ENCODE results near the gene ARHGEF7.
"Not testable (repeated sequence)": the region's sequence is repeated elsewhere in the genome, so short reads cannot be mapped to it uniquely, and the experiment has no call there.

Gene ARHGEF7

GRCh38 chr13:111174377-111175114 is 59.4 kb downstream of the ARHGEF7 start:
- DNase-seq, result no peak

GRCh38 chr13:111175372-111175771 is 60.3 kb downstream of the ARHGEF7 start:
- no peak for DNase-seq

GRCh38 chr13:111175935-111176334 is 60.8 kb downstream of the ARHGEF7 start:
- no peak for DNase-seq

- no peak for DNase-seq
These were observed 61.3 kb downstream of the ARHGEF7 start for GRCh38 chr13:111176421-111176820.

- peak; percentile 38 for DNase-seq
These were observed 62.1 kb downstream of the ARHGEF7 start for GRCh38 chr13:111177081-111177711.

- no peak for DNase-seq
These were observed 62.8 kb downstream of the ARHGEF7 start for GRCh38 chr13:111177921-111178320.

- DNase-seq, result no peak
These were observed 63.3 kb downstream of the ARHGEF7 start for GRCh38 chr13:111178402-111178801.

GRCh38 chr13:111179908-111180760 is 65.0 kb downstream of the ARHGEF7 start:
- DNase-seq, result no peak

- no peak for DNase-seq
These were observed 66.9 kb downstream of the ARHGEF7 start for GRCh38 chr13:111181977-111182376.

- no peak for DNase-seq
These were observed 68.1 kb downstream of the ARHGEF7 start for GRCh38 chr13:111183087-111183645.

GRCh38 chr13:111183959-111184358 is 68.8 kb downstream of the ARHGEF7 start:
- no peak for DNase-seq

- DNase-seq, result peak; percentile 47
These were observed 69.6 kb downstream of the ARHGEF7 start for GRCh38 chr13:111184458-111185401.

GRCh38 chr13:111186305-111186935 is 71.3 kb downstream of the ARHGEF7 start:
- no peak for DNase-seq

GRCh38 chr13:111187960-111188541 is 72.9 kb downstream of the ARHGEF7 start:
- DNase-seq, result peak; percentile 36

- DNase-seq, result peak; percentile 68
These were observed 74.0 kb downstream of the ARHGEF7 start for GRCh38 chr13:111189064-111189505.

- not testable (repeated sequence) for DNase-seq
These were observed 74.4 kb downstream of the ARHGEF7 start for GRCh38 chr13:111189516-111189915.

- DNase-seq, result not testable (repeated sequence)
These were observed 78.1 kb downstream of the ARHGEF7 start for GRCh38 chr13:111193223-111193622.

- not testable (repeated sequence) for DNase-seq
These were observed 79.5 kb downstream of the ARHGEF7 start for GRCh38 chr13:111194651-111195050.

GRCh38 chr13:111198732-111199378 is 83.7 kb downstream of the ARHGEF7 start:
- DNase-seq, result not testable (repeated sequence)

GRCh38 chr13:111201304-111201940 is 86.3 kb downstream of the ARHGEF7 start:
- DNase-seq, result no peak

Measured in stimulated activated CD8-positive, alpha-beta memory T cell treated with anti-CD3 and anti-CD28 coated beads, Interleukin-4, amount 100 ng/mL, for 48 hours (primary cell).